Tibial nerve (tissue), 4 donors: ENCODE data around the gene B3GALT6.

Source experiments
- EP300 ChIP-seq, 2 donors: sonication (generic); formaldehyde crosslinking; IDR thresholded peaks; one replicate each; pipeline ENCODE4 v1.6.1; 2017; ENCODE audit warnings: antibody characterized with exemption in 2 of 2, mild to moderate bottlenecking in 1 of 2
- POLR2A ChIP-seq, 2 donors: fragments of 450-650 bp; IDR thresholded peaks; one replicate each; pipeline ENCODE4 v1.6.1; 2017; ENCODE audit warnings: antibody characterized with exemption in 2 of 2, mild to moderate bottlenecking in 2 of 2, moderate library complexity in 2 of 2
- TF ChIP-seq, protein P1 (sequence below), 5 experiments: fragments of 200-600 bp in 3 of 5; fragments of 450-650 bp in 2 of 5; sonication (generic) in 3 of 5; IDR thresholded peaks; one replicate each; pipeline ENCODE4 v1.5.1; 2016 to 2019; ENCODE audit warnings: antibody characterized with exemption in 5 of 5, mild to moderate bottlenecking in 3 of 5, moderate library complexity in 2 of 5

DNA sequence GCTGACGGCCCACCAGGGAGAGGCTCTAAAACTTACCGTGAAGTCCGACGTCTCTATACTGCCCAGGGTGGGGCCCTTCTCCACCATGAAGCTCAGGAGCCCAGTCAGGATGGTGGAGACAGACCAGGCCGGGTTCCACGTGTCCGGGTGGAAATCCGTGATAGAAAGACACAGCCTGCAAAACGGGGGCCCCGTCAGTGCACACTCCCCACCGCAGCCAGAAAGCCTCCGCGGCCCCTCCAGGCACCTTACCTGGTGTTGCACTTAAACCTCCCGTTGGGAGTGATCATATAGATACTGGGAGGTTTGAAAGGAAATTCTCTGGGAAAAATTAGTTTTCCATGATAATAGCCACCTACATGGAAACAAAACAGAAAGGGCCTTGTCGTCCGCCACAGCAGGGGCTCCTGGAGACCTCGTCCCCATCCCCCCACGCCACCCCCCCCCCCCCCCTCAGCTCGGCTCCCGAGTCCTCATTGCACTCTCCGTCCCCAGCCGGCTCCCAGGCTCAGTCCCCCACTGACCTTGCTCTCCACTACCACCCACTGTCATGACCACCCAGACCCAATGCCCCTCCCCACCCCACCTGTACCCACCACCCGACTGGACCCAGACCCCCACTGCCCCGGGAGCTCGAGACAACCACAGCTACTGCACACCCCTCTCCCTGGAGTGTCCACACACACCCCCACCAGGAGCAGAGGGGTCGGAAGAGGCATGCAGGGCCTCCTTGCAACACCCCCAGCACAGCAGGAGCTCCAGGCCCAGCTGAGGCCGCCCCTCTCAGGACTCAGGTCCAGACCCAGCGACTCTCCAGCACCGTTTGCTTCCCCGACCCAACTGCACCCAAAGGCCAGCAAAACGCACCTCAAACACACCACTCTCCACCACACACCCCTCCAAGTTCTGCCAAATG, 25.2 kb downstream of the B3GALT6 start:
- TF ChIP-seq POLR2A (IDR thresholded peaks at IDR 0.05) (no peak), EP300 (IDR thresholded peaks at IDR 0.05) (no peak)
- TF ChIP-seq, protein P1, sequence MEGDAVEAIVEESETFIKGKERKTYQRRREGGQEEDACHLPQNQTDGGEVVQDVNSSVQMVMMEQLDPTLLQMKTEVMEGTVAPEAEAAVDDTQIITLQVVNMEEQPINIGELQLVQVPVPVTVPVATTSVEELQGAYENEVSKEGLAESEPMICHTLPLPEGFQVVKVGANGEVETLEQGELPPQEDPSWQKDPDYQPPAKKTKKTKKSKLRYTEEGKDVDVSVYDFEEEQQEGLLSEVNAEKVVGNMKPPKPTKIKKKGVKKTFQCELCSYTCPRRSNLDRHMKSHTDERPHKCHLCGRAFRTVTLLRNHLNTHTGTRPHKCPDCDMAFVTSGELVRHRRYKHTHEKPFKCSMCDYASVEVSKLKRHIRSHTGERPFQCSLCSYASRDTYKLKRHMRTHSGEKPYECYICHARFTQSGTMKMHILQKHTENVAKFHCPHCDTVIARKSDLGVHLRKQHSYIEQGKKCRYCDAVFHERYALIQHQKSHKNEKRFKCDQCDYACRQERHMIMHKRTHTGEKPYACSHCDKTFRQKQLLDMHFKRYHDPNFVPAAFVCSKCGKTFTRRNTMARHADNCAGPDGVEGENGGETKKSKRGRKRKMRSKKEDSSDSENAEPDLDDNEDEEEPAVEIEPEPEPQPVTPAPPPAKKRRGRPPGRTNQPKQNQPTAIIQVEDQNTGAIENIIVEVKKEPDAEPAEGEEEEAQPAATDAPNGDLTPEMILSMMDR (IDR thresholded peaks at IDR 0.05) = no peak
